ENCODE results near the gene CYB561.
"Not testable (repeated sequence)": the region's sequence is repeated elsewhere in the genome, so short reads cannot be mapped to it uniquely, and the experiment has no call there.

The CYB561 gene

DNA sequence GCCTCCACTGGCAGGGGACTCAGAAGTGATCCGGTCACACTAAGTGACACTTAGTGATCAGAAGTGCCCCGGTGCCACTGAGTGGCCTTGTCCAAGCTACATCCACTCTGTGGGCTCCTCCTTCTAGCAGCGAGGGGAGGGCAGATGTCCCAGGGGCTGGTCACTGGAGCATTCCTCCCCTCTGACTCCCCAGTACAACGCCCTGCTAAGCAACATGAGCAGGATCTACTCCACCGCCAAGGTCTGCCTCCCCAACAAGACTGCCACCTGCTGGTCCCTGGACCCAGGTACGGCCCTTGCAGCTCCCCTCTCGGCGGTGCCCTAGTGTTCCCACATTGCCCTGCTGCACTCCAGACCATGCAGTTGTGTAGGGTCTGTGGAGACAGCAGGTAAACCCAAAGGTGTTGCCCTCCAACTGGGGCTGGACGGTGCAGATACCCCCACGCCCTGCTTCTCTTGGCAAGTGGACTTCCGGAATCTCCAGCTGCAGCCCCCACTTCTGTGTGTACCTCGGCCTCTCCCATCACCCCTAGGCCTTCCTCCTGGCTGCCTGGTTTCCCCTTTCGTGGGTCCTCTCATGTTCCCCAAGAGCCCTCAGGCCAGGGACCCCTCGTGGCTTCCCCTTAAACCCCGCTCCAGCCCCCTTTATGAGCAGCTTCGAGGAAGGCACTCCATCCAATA lies 32.8 kb upstream of the CYB561 start:
- peak; percentile 53 for DNase-seq (ENCODE audit: low read depth)

DNA sequence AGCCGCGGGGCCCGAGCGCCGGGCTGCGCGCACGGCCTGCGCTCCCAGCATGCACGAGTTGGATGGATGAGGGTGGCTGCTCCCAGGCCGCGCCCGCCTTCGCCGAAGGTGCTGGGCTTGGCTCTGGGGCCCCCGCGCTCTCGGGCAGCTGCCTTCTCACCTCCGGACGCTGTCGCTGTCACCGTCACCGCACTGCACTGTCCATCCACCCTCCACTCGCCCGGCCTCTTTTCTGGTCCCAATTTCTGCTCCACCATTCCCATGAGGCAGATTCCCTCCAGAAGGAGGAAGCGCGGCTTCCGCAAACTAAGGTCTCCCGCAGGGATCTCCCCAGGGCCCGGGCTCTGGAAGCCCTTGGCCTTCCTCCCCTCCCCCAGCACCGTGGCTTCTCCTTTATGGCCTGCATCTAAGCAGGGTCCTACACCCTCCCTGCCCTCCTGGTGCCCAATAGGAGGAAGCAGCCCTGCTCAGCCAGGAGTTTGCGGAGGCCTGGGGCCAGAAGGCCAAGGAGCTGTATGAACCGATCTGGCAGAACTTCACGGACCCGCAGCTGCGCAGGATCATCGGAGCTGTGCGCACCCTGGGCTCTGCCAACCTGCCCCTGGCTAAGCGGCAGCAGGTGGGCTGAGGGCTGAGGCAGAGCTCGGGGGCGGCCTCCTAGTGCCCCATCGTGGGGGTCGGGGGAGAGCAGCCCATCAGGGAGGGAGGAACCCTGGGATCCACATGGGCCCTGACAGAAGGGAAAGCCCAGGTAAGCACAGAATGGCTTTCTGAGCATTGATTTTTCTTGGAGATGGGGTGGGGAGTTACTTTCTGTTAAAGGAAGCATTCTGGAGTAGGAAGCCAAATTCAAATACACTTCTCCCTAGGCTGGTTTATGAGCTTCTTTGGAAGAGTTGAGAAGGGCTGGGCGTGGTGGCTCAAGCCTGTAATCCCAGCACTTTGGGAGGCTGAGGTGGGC lies 31.7 kb upstream of the CYB561 start:
- no peak for DNase-seq (ENCODE audit: low read depth)

DNA sequence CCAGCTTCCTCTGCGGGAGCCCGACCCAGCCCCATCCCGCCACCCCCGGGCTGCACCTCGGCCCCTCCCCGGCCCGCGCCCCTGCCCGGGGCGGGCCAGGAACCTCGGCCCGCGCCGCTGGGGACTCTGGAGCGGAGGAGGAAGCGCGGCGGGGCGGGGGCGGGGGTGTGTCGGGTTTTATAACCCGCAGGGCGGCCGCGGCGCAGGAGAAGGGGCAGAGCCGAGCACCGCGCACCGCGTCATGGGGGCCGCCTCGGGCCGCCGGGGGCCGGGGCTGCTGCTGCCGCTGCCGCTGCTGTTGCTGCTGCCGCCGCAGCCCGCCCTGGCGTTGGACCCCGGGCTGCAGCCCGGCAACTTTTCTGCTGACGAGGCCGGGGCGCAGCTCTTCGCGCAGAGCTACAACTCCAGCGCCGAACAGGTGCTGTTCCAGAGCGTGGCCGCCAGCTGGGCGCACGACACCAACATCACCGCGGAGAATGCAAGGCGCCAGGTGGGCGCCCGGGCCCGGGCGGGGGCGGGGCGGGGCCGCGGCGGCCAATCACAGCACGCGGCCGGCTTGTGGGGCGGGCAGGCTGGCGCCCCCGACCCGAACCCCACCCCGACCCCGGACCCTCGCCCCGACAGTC lies 30.9 kb upstream of the CYB561 start, which contains the start of gene ACE:
Gene ACE, plus strand, starts transcription at position 208 of the 626 bp plus-strand sequence. Its CDS starts 34 bp downstream, at position 242.
- no peak for DNase-seq (ENCODE audit: low read depth)

DNA sequence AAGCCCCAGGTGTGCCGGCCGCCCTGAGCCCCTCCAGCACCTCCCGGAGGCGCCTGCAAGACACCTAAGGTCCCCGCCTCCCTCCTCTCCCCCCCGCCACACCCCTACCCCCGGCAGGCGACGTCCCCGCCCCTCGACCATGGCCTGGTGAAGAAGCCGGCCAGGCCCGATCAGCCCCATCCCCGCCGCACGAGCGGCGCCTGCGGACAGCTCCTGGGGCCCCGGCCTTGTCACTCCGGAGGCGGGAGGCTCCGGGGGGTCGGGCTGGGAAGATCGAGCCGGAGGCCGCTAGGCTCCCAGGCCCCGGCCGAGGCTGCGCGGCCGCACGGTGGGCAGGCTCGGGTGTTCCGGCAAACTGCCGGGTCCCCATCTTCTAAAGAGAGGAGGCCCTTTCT lies 30.4 kb upstream of the CYB561 start:
- no peak for DNase-seq (ENCODE audit: low read depth)

DNA sequence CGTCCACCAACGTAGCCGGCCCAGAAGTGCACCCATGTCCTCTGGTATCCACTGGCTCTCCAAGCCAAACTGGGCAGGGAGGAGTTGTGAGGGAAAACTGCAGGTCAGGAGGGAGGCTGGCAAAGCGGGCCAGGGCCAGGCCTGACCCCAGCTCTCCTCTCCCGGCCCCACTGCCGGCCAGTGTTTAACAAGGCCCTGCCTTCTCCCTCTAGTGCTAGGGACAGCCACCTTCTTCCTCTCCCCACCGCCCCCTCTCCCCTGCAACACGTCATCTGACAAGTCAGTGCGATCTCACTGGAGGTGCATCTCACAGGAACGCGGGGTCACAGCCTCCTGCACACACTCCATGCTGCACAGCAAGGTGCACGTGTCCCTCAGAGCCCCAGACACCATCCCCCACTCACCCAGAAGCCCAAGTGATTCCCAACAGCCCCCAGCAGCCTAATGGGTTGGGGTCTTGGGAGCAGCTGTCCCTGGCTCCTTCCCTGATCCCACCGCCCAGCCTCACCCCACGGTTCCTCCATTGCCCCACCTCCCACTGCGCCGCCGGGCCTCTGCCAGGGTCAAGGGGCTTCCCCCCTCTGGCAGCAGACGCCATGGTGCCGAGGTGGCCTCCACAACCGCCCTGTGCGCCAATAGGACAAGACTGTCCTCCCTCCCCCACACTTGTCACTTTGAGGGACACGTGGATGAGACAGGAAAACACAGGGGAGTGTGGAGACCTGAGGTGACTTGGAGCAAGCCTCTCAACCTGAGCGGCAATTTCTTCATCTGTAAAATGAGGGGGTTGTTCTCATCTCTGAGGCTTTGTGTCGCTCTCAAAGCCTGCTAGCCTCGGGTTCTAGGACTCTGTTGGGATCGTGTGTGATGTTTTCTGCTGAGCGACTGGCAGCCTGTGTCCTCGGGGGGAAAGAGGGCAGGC lies 29.6 kb upstream of the CYB561 start:
- no peak for DNase-seq (ENCODE audit: low read depth)

DNA sequence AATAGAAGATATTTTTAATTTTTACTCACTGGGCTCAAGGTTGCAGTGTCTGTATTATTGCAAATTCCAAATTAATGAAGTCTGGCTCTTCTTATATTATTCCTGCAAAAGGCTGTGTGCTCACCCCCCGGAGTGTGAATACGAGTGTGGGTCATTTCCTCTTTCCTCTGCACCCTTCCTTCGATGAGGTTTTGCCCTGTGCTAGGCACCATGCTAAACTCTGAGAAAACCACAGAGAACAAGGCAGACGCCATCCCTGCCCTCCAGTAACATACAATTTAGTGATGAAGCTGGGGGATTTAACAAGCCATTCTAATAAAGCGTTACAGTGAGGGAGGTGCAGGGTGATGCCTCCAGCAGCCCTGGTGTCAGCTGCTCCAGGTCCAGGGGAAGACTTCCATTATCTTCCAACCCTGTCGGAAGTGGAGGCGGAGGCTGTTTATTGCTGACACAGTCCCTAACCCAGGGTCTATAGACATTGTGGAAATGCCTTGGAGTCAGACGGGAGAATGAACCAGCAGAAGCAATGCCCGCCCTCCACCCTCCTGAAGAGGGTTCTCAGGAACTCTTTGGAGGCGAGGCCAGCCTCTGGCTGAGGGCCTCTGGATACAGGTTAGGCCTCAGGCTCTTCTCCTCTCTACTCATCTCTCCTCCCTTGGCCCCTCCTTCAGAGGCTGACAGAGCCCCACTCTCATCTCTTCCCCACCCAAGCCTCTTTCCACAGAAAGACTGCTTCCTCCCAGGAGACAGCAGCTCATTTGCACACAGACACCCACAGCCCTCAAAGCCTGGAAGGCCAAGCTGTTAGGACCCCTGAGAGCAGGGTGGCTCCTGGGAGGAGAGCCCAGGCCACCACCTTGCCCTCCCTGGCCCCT lies 28.7 kb upstream of the CYB561 start:
- no peak for DNase-seq (ENCODE audit: low read depth)

DNA sequence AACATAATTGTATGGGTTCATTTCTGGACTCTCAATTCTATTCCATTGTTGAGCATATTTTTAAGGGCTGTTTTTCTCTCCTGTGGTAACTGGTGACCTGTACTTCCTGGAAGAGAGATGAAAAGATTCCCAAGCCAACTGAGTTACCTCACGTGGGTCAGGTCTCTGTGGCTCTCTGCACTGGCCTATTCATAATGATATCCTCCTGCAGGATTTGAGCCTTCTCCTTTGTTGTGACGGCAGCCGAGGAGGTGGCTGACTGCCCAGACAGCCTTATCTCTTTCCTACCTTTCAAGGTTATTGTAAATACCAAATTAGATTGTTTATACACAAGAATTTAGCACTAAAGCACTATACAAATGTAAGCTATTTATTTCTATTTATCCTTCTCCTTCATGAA lies 28.1 kb upstream of the CYB561 start:
- no peak for DNase-seq (ENCODE audit: low read depth)

DNA sequence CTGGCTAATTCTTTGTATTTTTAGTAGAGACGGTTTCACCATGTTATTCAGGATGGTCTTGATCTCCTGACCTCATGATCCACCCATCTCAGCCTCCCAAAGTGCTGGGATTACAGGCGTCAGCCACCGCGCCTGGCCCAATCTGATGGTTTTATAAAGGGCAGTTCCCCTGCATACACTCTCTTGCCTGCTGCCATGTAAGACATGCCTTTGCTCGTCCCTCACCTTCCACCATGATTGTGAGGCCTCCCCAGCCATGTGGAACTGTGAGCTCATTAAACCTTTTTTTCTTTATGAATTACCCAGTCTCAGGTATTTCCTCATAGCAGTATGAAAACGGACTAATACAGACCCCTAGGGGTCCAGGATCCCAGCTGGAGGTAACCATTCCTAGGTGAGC lies 22.0 kb upstream of the CYB561 start:
- DNase-seq (ENCODE audit: low read depth) = not testable (repeated sequence)

DNA sequence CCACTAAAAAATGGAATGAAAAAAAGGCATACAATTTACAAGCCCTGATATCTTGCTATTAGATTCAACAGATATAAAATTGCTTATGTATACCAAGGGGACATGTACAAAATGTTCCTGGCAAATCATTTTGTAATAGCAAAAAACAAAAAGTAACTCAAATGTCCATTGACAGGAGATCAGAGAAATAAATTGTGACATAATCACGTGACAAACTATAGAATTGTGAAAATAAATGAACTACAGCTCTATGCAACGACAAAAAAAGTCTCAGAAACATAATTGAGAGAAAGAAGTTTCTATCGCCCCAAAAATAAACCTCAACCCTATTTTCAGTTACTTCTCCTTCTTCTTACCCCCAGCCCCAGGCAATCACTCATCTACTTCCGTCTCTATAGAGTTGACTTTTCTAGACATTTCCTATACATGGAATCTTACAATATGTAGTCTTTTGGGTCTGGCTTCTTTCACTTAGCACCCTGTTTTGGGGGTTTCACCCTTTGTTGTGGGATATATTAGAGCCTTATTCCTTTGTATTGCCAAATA lies 18.7 kb upstream of the CYB561 start:
- no peak for DNase-seq (ENCODE audit: low read depth)

DNA sequence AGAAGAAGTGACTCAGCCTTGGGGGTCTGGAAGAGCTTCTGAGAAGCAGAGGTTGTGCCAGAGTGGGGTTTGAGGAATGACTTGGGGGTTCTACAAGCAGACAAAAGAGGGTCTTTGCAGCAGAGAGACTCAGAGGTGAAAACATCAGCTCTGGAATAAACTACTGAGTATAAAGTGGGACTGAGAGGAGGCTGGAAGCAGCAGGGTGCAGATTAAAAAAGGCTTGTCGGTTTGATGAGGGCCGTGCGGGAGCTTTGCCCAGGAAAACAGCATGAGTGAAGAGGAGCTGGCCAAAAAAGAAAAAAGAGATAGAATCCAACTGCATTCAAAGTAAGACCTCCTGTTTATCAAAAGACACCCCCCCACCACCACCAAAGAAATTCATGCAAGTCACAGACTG lies 17.7 kb upstream of the CYB561 start:
- no peak for DNase-seq (ENCODE audit: low read depth)

DNA sequence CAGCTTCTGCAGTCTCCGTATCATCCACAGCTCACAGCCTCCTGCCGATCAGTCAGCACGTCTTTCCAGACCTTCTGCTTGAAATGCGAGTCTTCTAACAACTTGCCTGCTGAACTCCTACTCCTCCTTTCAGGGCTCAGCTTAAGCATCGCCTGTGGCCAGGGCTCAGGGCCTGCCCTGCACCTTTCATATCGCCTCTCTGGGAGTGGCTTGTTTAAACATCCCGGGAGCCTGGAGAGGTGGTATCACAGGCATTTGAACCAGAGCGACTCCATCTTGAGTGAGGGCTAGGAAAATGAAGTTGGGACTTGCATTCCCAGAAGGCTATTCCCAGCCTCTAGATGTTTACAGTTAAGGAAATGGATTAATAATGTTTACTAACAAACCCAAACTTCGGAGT lies 13.9 kb upstream of the CYB561 start:
- no peak for DNase-seq (ENCODE audit: low read depth)

DNA sequence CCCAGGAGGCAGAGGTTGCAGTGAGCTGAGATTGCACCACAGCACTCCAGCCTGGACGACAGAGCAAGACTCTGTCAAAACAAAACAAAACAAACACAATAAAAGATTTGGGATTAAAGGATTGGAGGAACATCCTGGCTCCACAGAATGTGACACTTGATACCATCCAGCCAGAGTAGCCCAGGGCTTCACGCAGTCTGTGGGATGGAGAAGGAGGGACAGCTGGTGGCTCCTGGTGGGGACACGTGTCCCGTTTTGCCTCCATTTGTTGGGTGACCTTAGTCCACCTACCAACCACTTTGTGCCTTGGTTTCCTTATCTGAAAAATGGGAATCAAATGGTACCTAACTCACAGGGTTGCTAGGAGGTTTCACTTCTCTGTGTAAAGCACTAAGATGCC lies 12.4 kb upstream of the CYB561 start:
- no peak for DNase-seq (ENCODE audit: low read depth)

DNA sequence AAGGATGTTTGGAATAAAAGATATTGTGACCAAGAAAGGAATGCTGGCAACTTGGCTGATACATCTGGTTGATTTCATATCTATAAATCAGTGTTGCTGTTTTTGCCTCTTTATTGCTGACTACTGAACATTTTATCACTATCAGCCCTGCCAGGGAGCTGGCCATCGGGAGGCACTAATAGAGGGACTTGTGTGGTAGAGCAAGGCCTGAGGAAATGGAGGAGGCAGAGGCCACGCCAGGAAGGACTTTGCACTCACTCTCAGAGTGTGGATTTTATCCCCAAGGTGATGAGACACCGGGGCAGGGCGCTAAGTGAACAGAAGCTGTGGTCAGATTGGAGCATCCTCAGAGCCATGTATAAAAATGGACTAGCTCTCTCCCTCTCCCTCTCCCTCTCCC lies 9.3 kb upstream of the CYB561 start:
- no peak for DNase-seq (ENCODE audit: low read depth)

DNA sequence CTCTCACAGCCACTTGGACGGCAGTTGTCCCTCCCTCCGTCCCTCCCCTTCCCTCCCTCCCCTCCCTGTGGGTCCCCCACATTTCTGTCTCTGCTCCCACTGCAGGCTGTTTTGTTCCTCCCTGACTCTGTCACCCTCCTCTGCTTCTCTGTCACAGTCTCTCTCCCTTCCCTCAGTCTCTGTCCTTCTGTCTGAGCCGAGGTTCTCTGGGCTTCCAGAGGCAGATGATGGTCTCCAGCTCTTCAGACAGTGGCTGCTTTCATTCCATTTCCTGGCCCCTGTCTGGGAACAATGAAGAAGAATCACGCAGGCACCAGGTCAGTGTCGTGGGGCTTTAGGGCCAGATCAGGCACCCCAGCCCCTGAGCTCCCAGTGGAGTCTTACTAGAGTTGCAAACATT lies 8.8 kb upstream of the CYB561 start:
- no peak for DNase-seq (ENCODE audit: low read depth)

DNA sequence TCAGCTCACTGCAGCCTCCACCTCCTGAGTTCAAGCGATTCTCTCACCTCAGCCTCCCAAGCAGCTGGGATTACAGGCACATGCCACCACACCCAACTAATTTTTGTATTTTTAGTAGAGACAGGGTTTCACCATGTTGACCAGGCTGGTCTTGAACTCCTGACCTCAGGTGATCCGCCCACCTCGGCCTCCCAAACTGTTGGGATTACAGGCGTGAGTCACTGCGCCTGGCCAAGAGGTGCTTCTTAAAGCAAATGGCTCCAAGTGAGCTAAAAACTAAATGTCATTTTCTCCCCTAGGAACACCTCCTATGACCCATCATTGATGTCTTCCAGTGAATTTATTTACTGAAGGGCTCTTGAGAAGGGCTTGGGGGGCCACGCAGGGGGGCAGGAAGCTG lies 8.3 kb upstream of the CYB561 start:
- not testable (repeated sequence) for DNase-seq (ENCODE audit: low read depth)

DNA sequence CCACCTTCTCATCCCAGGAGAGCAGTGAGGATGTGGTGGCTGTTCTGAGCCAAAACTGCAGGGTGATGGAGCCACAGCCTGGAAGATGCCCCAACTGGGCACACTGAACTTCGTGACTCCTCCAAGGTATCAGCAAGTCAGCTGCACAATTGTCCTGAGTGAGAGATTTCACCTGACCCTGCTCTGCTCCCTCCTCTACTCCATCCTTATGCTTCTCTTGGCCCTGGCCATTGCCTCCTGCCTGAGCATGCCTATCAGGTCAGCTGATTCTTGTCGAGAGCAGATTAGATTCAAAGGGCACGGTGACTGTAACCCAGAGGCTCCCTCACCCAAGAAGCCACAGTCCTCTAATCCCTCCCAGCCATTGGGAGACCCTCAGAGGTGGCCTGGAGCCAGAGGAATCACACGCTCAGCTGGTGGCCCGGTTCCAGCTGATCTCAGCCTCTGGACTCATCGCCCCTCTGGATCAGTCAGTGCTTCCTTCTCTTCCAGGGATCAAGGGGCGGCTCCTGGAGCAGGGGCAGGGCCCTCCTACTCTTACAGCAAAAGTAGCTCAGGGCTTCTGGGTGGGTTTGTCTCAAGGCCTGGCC lies 7.0 kb upstream of the CYB561 start:
- DNase-seq (ENCODE audit: low read depth) = no peak

DNA sequence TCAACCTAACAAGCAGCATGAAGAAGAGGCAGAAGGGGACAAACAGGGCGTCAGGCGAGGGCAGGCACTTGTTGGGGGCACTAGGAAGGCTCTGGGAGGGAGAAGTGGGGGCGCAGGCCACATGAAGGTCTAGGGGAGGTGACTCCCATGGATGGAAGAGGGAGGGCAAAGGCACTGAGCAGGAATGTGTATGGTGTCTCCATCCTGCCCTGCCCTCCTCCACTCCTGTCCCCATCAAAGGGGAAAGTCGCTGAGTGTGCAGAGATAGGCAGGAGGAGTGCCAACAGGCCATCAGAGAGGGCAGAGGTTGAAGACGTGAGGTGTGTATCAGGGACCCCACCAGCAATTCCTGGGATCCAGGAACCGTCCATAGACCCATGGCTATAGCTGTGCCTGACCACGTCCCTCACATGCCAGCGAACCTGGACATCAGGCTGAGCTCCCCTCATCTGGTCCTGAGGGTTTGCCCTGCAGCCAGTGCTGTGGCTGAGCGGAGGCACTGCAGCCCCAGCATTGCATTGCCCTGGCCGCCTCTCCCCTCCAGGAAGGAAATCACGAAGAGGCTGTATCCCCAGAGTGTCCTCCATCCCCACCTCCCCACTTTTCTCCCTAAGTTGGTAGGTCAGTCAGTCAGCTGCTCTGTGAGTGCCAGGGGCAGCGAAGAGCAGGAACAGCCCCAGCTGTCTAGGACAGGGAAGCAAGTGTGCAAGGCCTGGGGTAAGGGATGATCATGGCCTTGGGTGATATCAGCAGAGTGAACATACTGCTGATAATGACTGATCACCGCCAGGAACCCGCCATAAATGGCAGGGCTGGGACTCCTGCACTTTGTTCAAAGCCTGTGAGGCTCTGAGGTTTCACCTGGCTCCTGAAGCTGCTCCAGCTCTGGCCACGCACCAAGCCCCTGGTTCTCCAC lies 6.2 kb upstream of the CYB561 start:
- no peak for DNase-seq (ENCODE audit: low read depth)

DNA sequence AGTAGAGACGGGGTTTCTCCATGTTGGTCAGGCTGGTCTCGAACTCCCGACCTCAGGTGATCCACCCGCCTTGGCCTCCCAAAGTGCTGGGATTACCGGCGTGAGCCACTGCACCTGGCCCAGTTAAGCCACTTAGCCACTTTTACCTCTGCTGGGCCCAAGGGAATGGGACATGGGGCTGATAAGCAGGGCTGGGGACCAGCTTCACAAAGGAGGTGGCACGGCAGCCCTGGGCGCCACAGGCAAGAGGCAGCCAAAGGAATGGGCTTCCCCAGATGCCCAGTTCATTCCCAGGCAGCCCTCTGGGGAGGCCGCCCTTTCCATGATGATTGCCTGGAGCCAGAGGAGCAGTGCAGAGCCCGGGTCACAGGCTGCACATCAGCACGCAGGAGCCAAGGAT lies 5.0 kb upstream of the CYB561 start:
- no peak for DNase-seq (ENCODE audit: low read depth)

DNA sequence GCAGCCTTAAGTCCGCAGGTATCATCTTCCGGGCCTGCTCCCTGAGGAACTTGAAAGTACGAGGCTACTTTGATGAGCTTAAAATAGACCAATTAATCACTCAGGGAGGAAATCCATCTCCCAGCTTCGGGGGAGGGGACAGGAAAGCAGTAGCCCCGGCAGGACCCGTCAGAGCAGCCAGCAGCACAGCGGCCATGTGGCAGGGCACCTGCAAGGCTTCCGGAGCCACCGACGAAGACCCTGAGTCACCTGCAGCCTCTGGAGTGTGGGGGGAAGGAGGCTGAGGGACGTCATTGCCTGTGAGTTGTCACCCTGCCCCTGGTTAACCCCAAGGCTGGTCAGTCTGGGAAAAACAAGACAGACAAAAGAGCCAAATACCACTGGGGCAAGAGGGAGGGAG lies 4.4 kb upstream of the CYB561 start:
- DNase-seq (ENCODE audit: low read depth) = no peak
